ENCODE measurements around the gene PCDHGA1.

Gene PCDHGA1

GRCh38 chr5:141479776-141480175 lies 149.5 kb downstream of the PCDHGA1 start:
- no peak overlapping the region for H2BK15ac ChIP-seq (replicated peaks; ENCODE audit: low read depth)
- no peak overlapping the region for H3K4ac ChIP-seq (ENCODE audit: low read depth, low read length)
- no peak overlapping the region for H2AK5ac ChIP-seq (ENCODE audit: low read length)
- no peak overlapping the region for H3K4me2 ChIP-seq (ENCODE audit: low read length)
- H3K36me3 ChIP-seq (ENCODE audit: control insufficient read depth, insufficient read depth, low read length), result no peaks in the 10 kb centered on the region
- H3K27ac ChIP-seq (ENCODE audit: low read depth, low read length), result no peak overlapping the region
- DNase-seq, result no peak
- no peak overlapping the region for H3K56ac ChIP-seq (ENCODE audit: low read length)
- no peak overlapping the region for H2BK120ac ChIP-seq (ENCODE audit: low read depth, low read length)
- no peak overlapping the region for H2BK5ac ChIP-seq (ENCODE audit: low read length)
- H3K27me3 ChIP-seq (ENCODE audit: insufficient read depth, low read length, poor library complexity), result no peaks in the 10 kb centered on the region
- no peaks in the 10 kb centered on the region for H3K79me1 ChIP-seq (ENCODE audit: low read length)
- no peak overlapping the region for H3K4me3 ChIP-seq (ENCODE audit: low read length)
- peaks cover 8% of the 10 kb centered on the region for H3K4me1 ChIP-seq (ENCODE audit: control insufficient read depth, low read depth, low read length)
- no peak overlapping the region for H3K18ac ChIP-seq (ENCODE audit: low read length)
- H4K5ac ChIP-seq (ENCODE audit: low read length), result no peak overlapping the region
- no peaks in the 10 kb centered on the region for H3K79me2 ChIP-seq (ENCODE audit: control insufficient read depth, insufficient read depth, low read length)
- no peak overlapping the region for H4K8ac ChIP-seq (ENCODE audit: low read depth, low read length)
- H3K23ac ChIP-seq (ENCODE audit: low read length), result no peak overlapping the region
- no peak overlapping the region for H3K9ac ChIP-seq (ENCODE audit: low read length)

GRCh38 chr5:141483902-141484301 lies 153.6 kb downstream of the PCDHGA1 start:
- H3K4me1 ChIP-seq (ENCODE audit: control insufficient read depth, low read depth, low read length), result peaks cover 15% of the 10 kb centered on the region
- no peaks in the 10 kb centered on the region for H3K27me3 ChIP-seq (ENCODE audit: insufficient read depth, low read length, poor library complexity)
- no peak overlapping the region for H3K4ac ChIP-seq (ENCODE audit: low read depth, low read length)
- no peak overlapping the region for H4K5ac ChIP-seq (ENCODE audit: low read length)
- peaks cover 1% of the 10 kb centered on the region for H3K79me1 ChIP-seq (ENCODE audit: low read length)
- no peaks in the 10 kb centered on the region for H3K79me2 ChIP-seq (ENCODE audit: control insufficient read depth, insufficient read depth, low read length)
- DNase-seq, result peak; percentile 78
- no CpG with 5 or more reads among the region's 3 CpGs for WGBS (ENCODE audit: extremely low coverage, insufficient coverage, low lambda C conversion rate)
- no peak overlapping the region for H2AK5ac ChIP-seq (ENCODE audit: low read length)
- H3K18ac ChIP-seq (ENCODE audit: low read length), result no peak overlapping the region
- no peak overlapping the region for H4K8ac ChIP-seq (ENCODE audit: low read depth, low read length)
- no peak overlapping the region for H3K23ac ChIP-seq (ENCODE audit: low read length)
- H3K4me3 ChIP-seq (ENCODE audit: low read length), result no peak overlapping the region
- H2BK15ac ChIP-seq (replicated peaks; ENCODE audit: low read depth), result no peak overlapping the region
- H3K27ac ChIP-seq (ENCODE audit: low read depth, low read length), result peak overlapping the region; percentile 8
- H2BK5ac ChIP-seq (ENCODE audit: low read length), result peak overlapping the region; percentile 23
- H3K56ac ChIP-seq (ENCODE audit: low read length), result no peak overlapping the region
- H3K4me2 ChIP-seq (ENCODE audit: low read length), result peak overlapping the region; percentile 21
- H3K36me3 ChIP-seq (ENCODE audit: control insufficient read depth, insufficient read depth, low read length), result no peaks in the 10 kb centered on the region
- peak overlapping the region; percentile 8 for H3K9ac ChIP-seq (ENCODE audit: low read length)
- H2BK120ac ChIP-seq (ENCODE audit: low read depth, low read length), result no peak overlapping the region

DNA sequence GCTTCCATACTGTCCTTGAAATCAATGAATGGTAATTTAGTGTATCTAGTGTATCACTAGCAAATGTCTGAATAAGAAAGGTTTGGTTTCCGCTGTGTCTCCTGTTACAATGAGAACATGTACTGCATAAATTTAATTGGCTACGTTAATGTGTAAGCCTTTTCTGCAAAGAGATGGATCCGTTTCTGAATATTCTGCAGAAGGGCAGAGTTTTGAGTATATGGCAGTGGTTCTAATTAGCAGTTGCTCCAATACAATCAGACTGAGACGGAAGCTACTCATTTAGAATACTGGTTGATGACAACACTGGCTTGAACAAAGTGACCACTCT lies 154.0 kb downstream of the PCDHGA1 start:
- WGBS (ENCODE audit: extremely low coverage, insufficient coverage, low lambda C conversion rate), result no CpG with 5 or more reads among the region's 4 CpGs
- no peak overlapping the region for H3K4me3 ChIP-seq (ENCODE audit: low read length)

GRCh38 chr5:141484641-141485311 lies 154.5 kb downstream of the PCDHGA1 start, which contains the start of gene PCDHGC4:
TSS of gene PCDHGC4 (plus strand) at chr5:141485030. CDS start at chr5:141485174, 144 bp downstream.
- DNase-seq, result peak; percentile 91
- peak within 1 kb of the TSS; percentile 8 for H3K27ac ChIP-seq (ENCODE audit: low read depth, low read length)
- peaks cover 1% of the 10 kb centered on the region for H3K79me1 ChIP-seq (ENCODE audit: low read length)
- no peak within 1 kb of the TSS for H2AK5ac ChIP-seq (ENCODE audit: low read length)
- no peak within 1 kb of the TSS for H2BK5ac ChIP-seq (ENCODE audit: low read length)
- H3K18ac ChIP-seq (ENCODE audit: low read length), result no peak within 1 kb of the TSS
- peak within 1 kb of the TSS; percentile 84 for H3K56ac ChIP-seq (ENCODE audit: low read length)
- H2BK120ac ChIP-seq (ENCODE audit: low read depth, low read length), result no peak within 1 kb of the TSS
- peak within 1 kb of the TSS; percentile 36 for H3K4me3 ChIP-seq (ENCODE audit: low read length)
- H3K23ac ChIP-seq (ENCODE audit: low read length), result no peak within 1 kb of the TSS
- H3K4me1 ChIP-seq (ENCODE audit: control insufficient read depth, low read depth, low read length), result peaks cover 15% of the 10 kb centered on the region
- no peaks in the 10 kb centered on the region for H3K36me3 ChIP-seq (ENCODE audit: control insufficient read depth, insufficient read depth, low read length)
- no CpG with 5 or more reads among the region's 39 CpGs for WGBS (ENCODE audit: extremely low coverage, insufficient coverage, low lambda C conversion rate)
- no peak within 1 kb of the TSS for H4K8ac ChIP-seq (ENCODE audit: low read depth, low read length)
- H3K4me2 ChIP-seq (ENCODE audit: low read length), result peak within 1 kb of the TSS; percentile 96
- H2BK15ac ChIP-seq (replicated peaks; ENCODE audit: low read depth), result no peak within 1 kb of the TSS
- H3K4ac ChIP-seq (ENCODE audit: low read depth, low read length), result no peak within 1 kb of the TSS
- H4K5ac ChIP-seq (ENCODE audit: low read length), result no peak within 1 kb of the TSS
- H3K79me2 ChIP-seq (ENCODE audit: control insufficient read depth, insufficient read depth, low read length), result no peaks in the 10 kb centered on the region
- no peaks in the 10 kb centered on the region for H3K27me3 ChIP-seq (ENCODE audit: insufficient read depth, low read length, poor library complexity)
- peak within 1 kb of the TSS; percentile 73 for H3K9ac ChIP-seq (ENCODE audit: low read length)

More for the DNA sequence above, 154.0 kb downstream of the PCDHGA1 start:
- no peak overlapping the region for H2AK5ac ChIP-seq (ENCODE audit: low read length)
- H2BK120ac ChIP-seq (ENCODE audit: low read depth, low read length), result no peak overlapping the region
- H4K5ac ChIP-seq (ENCODE audit: low read length), result no peak overlapping the region
- H3K4ac ChIP-seq (ENCODE audit: low read depth, low read length), result no peak overlapping the region
- H4K8ac ChIP-seq (ENCODE audit: low read depth, low read length), result no peak overlapping the region
- H3K4me2 ChIP-seq (ENCODE audit: low read length), result peak overlapping the region; percentile 21
- H3K27me3 ChIP-seq (ENCODE audit: insufficient read depth, low read length, poor library complexity), result no peaks in the 10 kb centered on the region
- no peak overlapping the region for H2BK5ac ChIP-seq (ENCODE audit: low read length)
- H3K36me3 ChIP-seq (ENCODE audit: control insufficient read depth, insufficient read depth, low read length), result no peaks in the 10 kb centered on the region
- H3K4me1 ChIP-seq (ENCODE audit: control insufficient read depth, low read depth, low read length), result peaks cover 15% of the 10 kb centered on the region
- no peak overlapping the region for H3K18ac ChIP-seq (ENCODE audit: low read length)
- H3K56ac ChIP-seq (ENCODE audit: low read length), result peak overlapping the region; percentile 84
- H3K23ac ChIP-seq (ENCODE audit: low read length), result no peak overlapping the region
- peak overlapping the region; percentile 8 for H3K27ac ChIP-seq (ENCODE audit: low read depth, low read length)
- DNase-seq, result no peak
- H3K79me2 ChIP-seq (ENCODE audit: control insufficient read depth, insufficient read depth, low read length), result no peaks in the 10 kb centered on the region
- H3K79me1 ChIP-seq (ENCODE audit: low read length), result peaks cover 1% of the 10 kb centered on the region
- no peak overlapping the region for H3K9ac ChIP-seq (ENCODE audit: low read length)
- H2BK15ac ChIP-seq (replicated peaks; ENCODE audit: low read depth), result no peak overlapping the region

- no peak overlapping the region for H4K5ac ChIP-seq (ENCODE audit: low read length)
- peak overlapping the region; percentile 96 for H3K4me2 ChIP-seq (ENCODE audit: low read length)
- no peak overlapping the region for H2AK5ac ChIP-seq (ENCODE audit: low read length)
- H3K4ac ChIP-seq (ENCODE audit: low read depth, low read length), result no peak overlapping the region
- WGBS (ENCODE audit: extremely low coverage, insufficient coverage, low lambda C conversion rate), result no CpG with 5 or more reads among the region's 38 CpGs
- DNase-seq, result no peak
- H3K9ac ChIP-seq (ENCODE audit: low read length), result peak overlapping the region; percentile 73
- H3K23ac ChIP-seq (ENCODE audit: low read length), result no peak overlapping the region
- H3K56ac ChIP-seq (ENCODE audit: low read length), result peak overlapping the region; percentile 84
- H2BK15ac ChIP-seq (replicated peaks; ENCODE audit: low read depth), result no peak overlapping the region
- H3K4me1 ChIP-seq (ENCODE audit: control insufficient read depth, low read depth, low read length), result peaks cover 15% of the 10 kb centered on the region
- H3K18ac ChIP-seq (ENCODE audit: low read length), result no peak overlapping the region
- H3K27me3 ChIP-seq (ENCODE audit: insufficient read depth, low read length, poor library complexity), result no peaks in the 10 kb centered on the region
- no peaks in the 10 kb centered on the region for H3K79me2 ChIP-seq (ENCODE audit: control insufficient read depth, insufficient read depth, low read length)
- H3K27ac ChIP-seq (ENCODE audit: low read depth, low read length), result no peak overlapping the region
- peak overlapping the region; percentile 36 for H3K4me3 ChIP-seq (ENCODE audit: low read length)
- H2BK120ac ChIP-seq (ENCODE audit: low read depth, low read length), result no peak overlapping the region
- no peak overlapping the region for H2BK5ac ChIP-seq (ENCODE audit: low read length)
- no peak overlapping the region for H4K8ac ChIP-seq (ENCODE audit: low read depth, low read length)
- H3K36me3 ChIP-seq (ENCODE audit: control insufficient read depth, insufficient read depth, low read length), result no peaks in the 10 kb centered on the region
- H3K79me1 ChIP-seq (ENCODE audit: low read length), result peaks cover 1% of the 10 kb centered on the region
Observed at GRCh38 chr5:141485321-141486055, 155.2 kb downstream of the PCDHGA1 start.
